Astrocyte (in vitro differentiated cells and primary cell): Measurements from ENCODE around the gene CPB2.
A peak's percentile ranks its signal among the peaks of the same experiment; 100 is the strongest.

Experiments used
- CTCF ChIP-seq: IDR thresholded peaks from 2 replicates; pipeline ENCODE4 v1.5.1; 2011; ENCODE audit warnings: low read depth, mild to moderate bottlenecking, inconsistent platforms, low read length, moderate library complexity; ENCODE audit not compliant: insufficient read depth
- EZH2 ChIP-seq: IDR thresholded peaks from 2 replicates; pipeline ENCODE4 v1.6.1; 2012; ENCODE audit warnings: mild to moderate bottlenecking, low read length, inconsistent platforms; ENCODE audit not compliant: insufficient read depth

GRCh38 chr13:46126552-46127357 lies 21.9 kb upstream of the CPB2 start:
- TF ChIP-seq CTCF (peak; percentile 98), EZH2 (no peak)
